PC-9 (cell line): ENCODE data around the gene SUPT3H. TPM values are rescaled to one million over a fixed set of nuclear protein-coding genes. Genes with fewer than 3 reads are reported as not detected.

Experiments used
- BruUV-seq: library from RNA; stranded (reverse); fragments of 400-500 nt; replicated peaks from 2 replicates; lab custom pipeline; 2021; lab: Mats Ljungman, UMichigan
- CTCF ChIA-PET: fragments of 300-600 bp; sonication (Branson Sonifier 250); formaldehyde crosslinking; loops from one replicate; lab custom pipeline; 2022; ENCODE audit warnings: antibody characterized with exemption; lab: Charles Lee
- POLR2A ChIA-PET: fragments of 300-600 bp; sonication (Branson Sonifier 250); formaldehyde crosslinking; loops from one replicate; lab custom pipeline; 2022; ENCODE audit warnings: antibody characterized with exemption; ENCODE audit not compliant: unreplicated experiment; lab: Charles Lee
- DNase-seq, 2 experiments: peaks; one replicate each; pipeline versions ENCODE4 v3.0.0 to v3.0.0-alpha.2; 2015 to 2022; ENCODE audit warnings: mixed read lengths in 1 of 2
- H2AFZ ChIP-seq: fragments of 200-600 bp; sonication (generic); 2 replicates; pipeline ENCODE4 v1.8.1; 2017; ENCODE audit warnings: antibody characterized with exemption
- H3F3A ChIP-seq: fragments of 200-600 bp; sonication (generic); 2 replicates; pipeline ENCODE4 v1.8.1; 2017; ENCODE audit warnings: antibody characterized with exemption, mild to moderate bottlenecking, low read depth; ENCODE audit not compliant: insufficient read depth
- H3K27ac ChIP-seq: fragments of 200-600 bp; sonication (generic); 2 replicates; pipeline ENCODE4 v1.6.1; 2016; ENCODE audit warnings: mixed run types
- H3K27me3 ChIP-seq: fragments of 200-600 bp; sonication (generic); 2 replicates; pipeline ENCODE4 v1.6.1; 2016; ENCODE audit warnings: low read depth, mixed run types; ENCODE audit not compliant: insufficient read depth
- H3K36me3 ChIP-seq: fragments of 200-600 bp; sonication (generic); 2 replicates; pipeline ENCODE4 v1.6.1; 2016; ENCODE audit warnings: low read depth, mixed run types
- H3K4me1 ChIP-seq: fragments of 200-600 bp; sonication (generic); replicated peaks from 2 replicates; pipeline ENCODE4 v1.6.1; 2016; ENCODE audit warnings: mixed run types; ENCODE audit not compliant: insufficient read depth
- H3K4me2 ChIP-seq: fragments of 200-600 bp; sonication (generic); 2 replicates; pipeline ENCODE4 v1.6.1; 2017; ENCODE audit warnings: mixed run types
- H3K4me3 ChIP-seq: fragments of 200-600 bp; sonication (generic); 2 replicates; pipeline ENCODE4 v1.6.1; 2016; ENCODE audit warnings: mixed run types
- H3K79me2 ChIP-seq: fragments of 200-600 bp; sonication (generic); 2 replicates; pipeline ENCODE4 v1.6.1; 2017; ENCODE audit warnings: low read depth, mixed run types
- H3K9me2 ChIP-seq: fragments of 200-600 bp; sonication (generic); 2 replicates; pipeline ENCODE4 v1.8.1; 2017; ENCODE audit warnings: mild to moderate bottlenecking; ENCODE audit not compliant: insufficient read depth
- H3K9me3 ChIP-seq: fragments of 200-600 bp; sonication (generic); 2 replicates; pipeline ENCODE4 v1.8.1; 2016; ENCODE audit warnings: low read depth; ENCODE audit not compliant: insufficient read depth
- H4K20me1 ChIP-seq: fragments of 200-600 bp; sonication (generic); 2 replicates; pipeline ENCODE4 v1.8.1; 2017; ENCODE audit not compliant: insufficient read depth
- EZH2 ChIP-seq: fragments of 200-600 bp; sonication (generic); IDR thresholded peaks from 2 replicates; pipeline ENCODE4 v1.8.0; 2017; ENCODE audit warnings: antibody characterized with exemption, low read depth
- intact Hi-C: fragments of 100-400 bp; cut with micrococcal nuclease; formaldehyde crosslinking; loops from one replicate; pipeline ENCODE4 v1.10.0; 2022; ENCODE audit not compliant: unreplicated experiment
- total RNA-seq: library from RNA; stranded (reverse); gene quantifications from 2 replicates; pipeline ENCODE4 v1.2.3, GENCODE V29; 2021
- TF ChIP-seq, protein P1 (sequence below): fragments of 200-600 bp; sonication (generic); conservative IDR thresholded peaks from 2 replicates; pipeline ENCODE4 v1.6.1; 2017; ENCODE audit warnings: mixed run types, antibody characterized with exemption, mild to moderate bottlenecking, moderate library complexity

The SUPT3H gene
- total RNA-seq, 1 experiment from 2014 or later = 9.2 TPM

DNA sequence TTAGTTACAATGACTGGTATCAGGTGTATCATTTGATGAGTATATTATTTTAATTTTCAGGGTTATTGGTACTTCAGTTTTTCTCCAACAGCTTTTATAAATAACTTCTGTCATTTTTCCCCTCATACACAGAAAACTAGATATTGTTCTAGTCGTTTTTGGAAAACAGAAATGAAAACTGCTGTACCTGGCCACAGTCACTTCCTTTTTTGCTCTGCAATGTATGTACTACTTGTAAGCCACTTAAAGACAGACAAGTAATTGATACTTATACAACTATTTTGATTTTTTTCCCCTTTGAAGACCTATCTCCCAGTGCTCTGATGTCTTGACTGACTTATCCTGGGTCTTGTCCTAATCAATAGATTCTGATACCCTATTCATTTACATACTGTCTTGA, 268.2 kb downstream of the SUPT3H start:
- no peaks in the 10 kb centered on the region for H3K4me1 ChIP-seq
- no peak overlapping the region for H2AFZ ChIP-seq
- H3K4me2 ChIP-seq = no peak overlapping the region
- TF ChIP-seq EZH2 = no peak
- TF ChIP-seq, protein P1, sequence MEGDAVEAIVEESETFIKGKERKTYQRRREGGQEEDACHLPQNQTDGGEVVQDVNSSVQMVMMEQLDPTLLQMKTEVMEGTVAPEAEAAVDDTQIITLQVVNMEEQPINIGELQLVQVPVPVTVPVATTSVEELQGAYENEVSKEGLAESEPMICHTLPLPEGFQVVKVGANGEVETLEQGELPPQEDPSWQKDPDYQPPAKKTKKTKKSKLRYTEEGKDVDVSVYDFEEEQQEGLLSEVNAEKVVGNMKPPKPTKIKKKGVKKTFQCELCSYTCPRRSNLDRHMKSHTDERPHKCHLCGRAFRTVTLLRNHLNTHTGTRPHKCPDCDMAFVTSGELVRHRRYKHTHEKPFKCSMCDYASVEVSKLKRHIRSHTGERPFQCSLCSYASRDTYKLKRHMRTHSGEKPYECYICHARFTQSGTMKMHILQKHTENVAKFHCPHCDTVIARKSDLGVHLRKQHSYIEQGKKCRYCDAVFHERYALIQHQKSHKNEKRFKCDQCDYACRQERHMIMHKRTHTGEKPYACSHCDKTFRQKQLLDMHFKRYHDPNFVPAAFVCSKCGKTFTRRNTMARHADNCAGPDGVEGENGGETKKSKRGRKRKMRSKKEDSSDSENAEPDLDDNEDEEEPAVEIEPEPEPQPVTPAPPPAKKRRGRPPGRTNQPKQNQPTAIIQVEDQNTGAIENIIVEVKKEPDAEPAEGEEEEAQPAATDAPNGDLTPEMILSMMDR = no peak
- H3K79me2 ChIP-seq = no peaks in the 10 kb centered on the region
- H3K9me3 ChIP-seq = no peaks in the 10 kb centered on the region
- ChIA-PET CTCF (no interaction called here), POLR2A (no interaction called here)
- no TSS peak for BruUV-seq
- H3K36me3 ChIP-seq = no peaks in the 10 kb centered on the region
- H3K27me3 ChIP-seq = no peaks in the 10 kb centered on the region
- no peak overlapping the region for H3K4me3 ChIP-seq
- DNase-seq = no peak
- H3F3A ChIP-seq = no peaks in the 10 kb centered on the region
- intact Hi-C loops = no loop called here
- no peaks in the 10 kb centered on the region for H3K9me2 ChIP-seq
- H4K20me1 ChIP-seq = no peaks in the 10 kb centered on the region
- H3K27ac ChIP-seq = no peak overlapping the region

GRCh38 chr6:45105170-45105820, 272.4 kb downstream of the SUPT3H start:
- Histone ChIP-seq H3K36me3 (no peaks in the 10 kb centered on the region), H3K27ac (no peak overlapping the region), H3K4me3 (no peak overlapping the region), H4K20me1 (no peaks in the 10 kb centered on the region), H3K27me3 (no peaks in the 10 kb centered on the region), H3F3A (no peaks in the 10 kb centered on the region), H3K9me3 (no peaks in the 10 kb centered on the region), H2AFZ (no peak overlapping the region), H3K9me2 (no peaks in the 10 kb centered on the region), H3K4me1 (no peaks in the 10 kb centered on the region), H3K79me2 (no peaks in the 10 kb centered on the region), H3K4me2 (no peak overlapping the region)
- no peak for DNase-seq
- ChIA-PET CTCF (no interaction called here), POLR2A (no interaction called here)
- intact Hi-C loops = no loop called here
- TF ChIP-seq EZH2 = no peak
- TF ChIP-seq, protein P1 = no peak
- BruUV-seq = no TSS peak

GRCh38 chr6:45104429-45104828, 273.3 kb downstream of the SUPT3H start:
- intact Hi-C loops = no loop called here
- Histone ChIP-seq H3K4me3 (no peak overlapping the region), H3K4me1 (no peaks in the 10 kb centered on the region), H3K27ac (no peak overlapping the region), H4K20me1 (no peaks in the 10 kb centered on the region), H3K79me2 (no peaks in the 10 kb centered on the region), H3K27me3 (no peaks in the 10 kb centered on the region), H3K4me2 (no peak overlapping the region), H3K36me3 (no peaks in the 10 kb centered on the region), H3K9me2 (no peaks in the 10 kb centered on the region), H2AFZ (no peak overlapping the region), H3F3A (no peaks in the 10 kb centered on the region), H3K9me3 (no peaks in the 10 kb centered on the region)
- DNase-seq = no peak
- ChIA-PET POLR2A (interaction anchor here (0.7 kb wide), 1 partner anchor 717 kb away, joined by 3 read pairs; no protein-coding TSS in a partner anchor), CTCF (no interaction called here)
- TF ChIP-seq, protein P1 = no peak
- no peak for TF ChIP-seq EZH2
- no TSS peak for BruUV-seq
